ENCODE results near the gene COTL1. TPM values are rescaled to one million over a fixed set of nuclear protein-coding genes. Genes with fewer than 3 reads are reported as not detected.

COTL1 gene
- total and polyA plus RNA-seq, 9 of the 15 experiments (the other 6 are each of a cell fraction or from before 2014, with no cell fraction given), result 27.7 to 185 (median 72.5) TPM

- TF ChIP-seq EP400 (IDR thresholded peaks at IDR 0.05), result no peak; the same call in 1 of the 2 replicates
- TF ChIP-seq MCM3 (IDR thresholded peaks at IDR 0.05), result no peak
- no peak for TF ChIP-seq GTF2F1 (IDR thresholded peaks at IDR 0.05; ENCODE audit: low read depth, low read length)
- TF ChIP-seq JUND (IDR thresholded peaks at IDR 0.05; ENCODE audit: borderline replicate concordance, low read depth, low read length), result no peak
- TF ChIP-seq JUND (tag; IDR thresholded peaks at IDR 0.05; ENCODE audit: borderline replicate concordance, low read depth, low read length), result no peak
- TF ChIP-seq JUNB (CRISPR knock-in tag; conservative IDR thresholded peaks at IDR 0.05), result no peak
- 0 out of 2 replicates have a peak, but pooled peaks have one; percentile 61 for TF ChIP-seq ZNF124 (CRISPR knock-in tag; IDR thresholded peaks at IDR 0.05)
- TF ChIP-seq HDAC6 (IDR thresholded peaks at IDR 0.05; ENCODE audit: low read depth, low read length), result no peak
- TF ChIP-seq SRSF9 (IDR thresholded peaks at IDR 0.05; ENCODE audit: borderline replicate concordance, low read depth, low read length), result no peak
- TF ChIP-seq NRF1 (conservative IDR thresholded peaks at IDR 0.05 in 1 of 2, IDR thresholded peaks at IDR 0.05 in 1 of 2), result peak; percentile 85 to 88
- TF ChIP-seq FOXK2 (conservative IDR thresholded peaks at IDR 0.05 in 1 of 2, IDR thresholded peaks at IDR 0.05 in 1 of 2; ENCODE audit: low read depth in 2 of 2), result no peak
- no peak for TF ChIP-seq SFPQ (IDR thresholded peaks at IDR 0.05; ENCODE audit: low read depth, low read length)
- TF ChIP-seq ZNF282 (CRISPR knock-in tag; IDR thresholded peaks at IDR 0.05), result peak; percentile 93
- TF ChIP-seq FIP1L1 (IDR thresholded peaks at IDR 0.05; ENCODE audit: low read depth, low read length, poor library complexity, severe bottlenecking), result peak; percentile 49
- TF ChIP-seq HNRNPLL (IDR thresholded peaks at IDR 0.05; ENCODE audit: low read depth, low read length, poor library complexity, severe bottlenecking), result no peak
- no peak for TF ChIP-seq PBX2 (CRISPR knock-in tag; IDR thresholded peaks at IDR 0.05; ENCODE audit: low read depth)
- no peak for TF ChIP-seq PBX2 (tag; conservative IDR thresholded peaks at IDR 0.05; ENCODE audit: low read depth)
- no peak for TF ChIP-seq RFX5 (IDR thresholded peaks at IDR 0.05; ENCODE audit: low read depth, low read length)
- TF ChIP-seq HNRNPH1 (optimal IDR thresholded peaks at IDR 0.05; ENCODE audit: low read depth, low read length), result no peak
- no peak for TF ChIP-seq OTX1 (CRISPR knock-in tag; IDR thresholded peaks at IDR 0.05)
- TF ChIP-seq POLR2AphosphoS2 (IDR thresholded peaks at IDR 0.05; ENCODE audit: low read length), result no peak
- TF ChIP-seq IRF2 (CRISPR knock-in tag; IDR thresholded peaks at IDR 0.05), result no peak
- TF ChIP-seq ZNF311 (CRISPR knock-in tag; IDR thresholded peaks at IDR 0.05), result no peak
Measured at GRCh38 chr16:84647828-84648594, 30.1 kb upstream of the COTL1 start, which contains the start of gene KLHL36 (continued).

All from K562 (cell line).